HG02885 (cell line): ENCODE data around the gene COMP.
"Not testable (repeated sequence)": the region's sequence is repeated elsewhere in the genome, so short reads cannot be mapped to it uniquely, and the experiment has no call there.

Experiments used
- ATAC-seq: cut with Tn5 transposase; IDR thresholded peaks from one replicate; pipeline ENCODE4 v1.9.1; 2021; ENCODE audit warnings: mild to moderate bottlenecking; ENCODE audit not compliant: unreplicated experiment, poor library complexity

Gene COMP

GRCh38 chr19:18790566-18791314 is at the start of gene COMP:
TSS of gene COMP (minus strand) at chr19:18791305. CDS start at chr19:18791269, 36 bp downstream.
- no peak for ATAC-seq

GRCh38 chr19:18840288-18841267 is 49.5 kb upstream of the COMP start:
- no peak for ATAC-seq

DNA sequence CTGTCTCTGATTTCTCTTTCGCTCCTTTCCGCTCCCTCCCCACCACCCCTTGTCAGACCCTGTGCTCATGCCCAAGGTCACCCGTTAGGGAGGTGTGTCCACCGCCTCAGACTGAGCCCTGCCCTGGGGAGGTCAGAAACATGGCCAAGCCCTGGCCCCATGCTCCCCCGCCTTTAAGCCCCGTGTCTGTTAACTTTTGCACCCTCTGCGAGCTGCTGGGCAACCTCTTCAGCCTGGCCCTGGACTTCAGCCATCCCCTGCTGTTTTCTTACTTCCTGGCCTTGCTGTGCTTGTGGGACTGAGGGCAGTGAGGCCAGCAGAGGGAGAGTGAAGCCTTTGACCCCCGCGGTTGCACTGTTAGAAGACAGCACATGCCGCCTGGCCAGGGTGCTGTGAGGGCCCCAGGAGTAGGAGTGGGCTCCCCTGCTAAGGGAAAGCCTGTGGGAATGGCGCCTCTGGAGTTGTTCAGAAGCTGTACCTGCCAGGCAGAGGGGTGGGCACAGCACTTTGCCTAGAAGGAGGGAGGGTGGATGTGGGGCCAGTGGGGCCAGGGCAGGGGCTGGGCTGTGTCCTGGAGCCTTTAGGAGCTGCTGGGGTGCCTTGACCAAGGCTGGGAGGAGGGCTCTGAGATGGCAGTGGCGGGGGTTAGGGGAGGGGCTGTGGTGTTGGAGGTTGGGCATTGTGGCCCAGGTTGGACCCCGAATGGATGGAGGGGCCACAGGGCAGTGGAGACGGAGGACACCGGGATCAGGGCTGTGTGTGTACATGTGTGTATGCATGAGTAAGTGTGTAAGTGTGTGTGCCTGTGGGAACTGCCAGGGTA is 48.6 kb upstream of the COMP start:
- ATAC-seq = no peak

- ATAC-seq = no peak
Observed at GRCh38 chr19:18834644-18834984, 43.5 kb upstream of the COMP start.

DNA sequence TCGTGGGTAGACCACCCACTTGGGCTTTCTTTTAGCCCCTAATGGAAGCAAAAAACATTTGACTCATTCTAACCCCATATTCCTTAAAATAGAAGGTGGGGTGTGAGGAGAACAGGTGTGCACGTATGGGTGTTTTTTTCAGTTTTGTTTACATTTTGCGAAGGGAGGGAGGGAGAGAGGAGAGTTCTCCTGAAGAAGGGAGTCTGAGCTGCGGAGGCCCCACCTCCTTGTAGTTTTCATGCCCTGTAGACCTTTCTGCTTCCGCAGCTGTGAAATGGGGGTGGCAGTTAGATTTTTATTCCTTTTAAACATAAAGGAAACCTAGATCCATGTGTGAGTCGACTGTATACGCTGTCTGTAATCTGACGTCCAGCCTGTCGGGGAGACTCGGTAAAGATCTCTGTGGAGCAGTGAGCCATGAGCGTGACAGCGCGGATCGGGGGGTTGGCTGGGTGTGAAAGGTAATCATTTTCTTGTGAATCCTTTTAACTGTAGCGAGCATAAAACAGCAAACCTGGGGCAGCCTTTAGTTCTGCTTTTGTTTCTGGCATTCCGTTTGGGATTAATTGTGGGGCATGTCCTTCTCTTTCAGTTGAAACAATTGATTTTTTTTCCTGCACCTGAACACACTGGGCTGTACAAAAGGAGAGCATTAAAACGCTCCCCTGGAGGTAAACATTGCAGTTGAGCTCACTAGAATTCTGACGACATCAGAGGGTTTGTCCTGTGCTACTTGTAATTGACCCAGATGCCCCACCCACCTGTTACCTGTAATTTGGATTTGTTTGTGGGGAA is 42.9 kb upstream of the COMP start:
- no peak for ATAC-seq

DNA sequence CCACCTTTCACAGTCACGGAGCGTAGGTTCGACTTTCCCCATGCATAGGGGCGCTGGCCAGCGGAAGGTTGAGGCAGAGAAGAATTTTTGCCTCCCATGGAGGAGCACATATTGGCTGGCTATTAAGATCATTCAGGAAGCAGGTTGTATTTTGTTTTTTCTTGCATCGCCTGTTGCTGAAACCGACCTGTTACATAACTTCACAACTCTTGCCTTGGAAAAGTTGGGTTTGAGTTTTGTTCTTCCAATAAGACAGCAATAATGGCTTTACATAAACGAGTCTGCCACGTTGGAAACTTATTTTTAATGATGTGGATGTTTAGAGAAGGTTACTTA is 42.0 kb upstream of the COMP start:
- no peak for ATAC-seq

GRCh38 chr19:18832306-18833140 is 41.4 kb upstream of the COMP start:
- peak; percentile 40 for ATAC-seq

DNA sequence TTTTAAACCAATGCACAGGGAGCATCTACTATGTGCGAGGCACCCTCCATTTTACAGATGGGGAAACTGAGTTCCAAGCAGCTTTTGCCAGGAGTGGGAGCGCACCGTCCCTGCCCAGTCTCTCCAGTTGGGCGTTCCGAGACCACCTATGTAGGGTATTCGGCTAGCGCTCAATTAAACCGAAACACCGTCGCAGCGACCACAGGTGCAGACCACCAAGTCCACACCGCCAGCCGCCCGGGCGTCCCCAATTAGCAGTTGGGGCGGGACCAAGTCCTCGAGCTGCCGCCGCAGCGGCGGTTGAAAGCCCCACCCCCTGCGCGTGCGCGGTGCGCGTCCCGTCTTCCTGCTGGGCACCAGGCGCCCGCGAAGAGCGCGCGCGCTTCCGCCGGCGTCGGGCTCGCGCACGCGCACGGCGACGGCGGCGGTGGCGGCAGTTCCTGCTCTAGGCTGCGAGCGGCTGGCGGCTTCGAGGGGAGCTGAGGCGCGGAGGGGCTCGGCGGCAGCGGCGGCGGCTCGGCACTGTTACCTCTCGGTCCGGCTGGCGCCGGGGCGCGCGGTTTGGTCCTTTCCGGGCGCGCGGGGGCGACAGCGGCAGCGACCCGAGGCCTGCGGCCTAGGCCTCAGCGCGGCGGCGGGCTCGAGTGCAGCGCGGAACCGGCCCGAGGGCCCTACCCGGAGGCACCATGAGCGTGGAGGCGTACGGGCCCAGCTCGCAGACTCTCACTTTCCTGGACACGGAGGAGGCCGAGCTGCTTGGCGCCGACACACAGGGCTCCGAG is 40.6 kb upstream of the COMP start, which contains the start of gene UPF1:
UPF1 (plus strand) TSS at position 436 of the 782 bp plus-strand sequence; CDS start at position 687, 251 bp downstream.
- peak; percentile 67 for ATAC-seq

DNA sequence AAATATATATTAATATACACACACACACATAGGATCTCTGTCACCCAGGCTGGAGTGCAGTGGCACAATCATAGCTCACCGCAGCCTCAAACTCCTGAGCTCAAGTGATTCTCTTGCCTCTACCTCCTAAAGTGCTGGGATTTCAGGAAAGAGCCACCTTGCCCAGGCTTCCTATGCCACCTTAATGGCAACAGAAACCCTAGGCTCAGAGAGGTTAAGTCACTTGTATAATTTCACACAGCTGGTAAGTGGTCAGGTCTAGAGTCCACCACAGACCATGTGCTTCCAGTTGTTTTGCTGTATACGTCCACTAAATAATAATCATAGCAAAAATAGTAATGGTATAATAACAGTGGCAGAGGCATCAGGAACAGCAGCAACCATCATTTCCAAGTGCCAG is 39.4 kb upstream of the COMP start:
- no peak for ATAC-seq

- no peak for ATAC-seq
Observed at GRCh38 chr19:18828786-18829185, 37.7 kb upstream of the COMP start.

DNA sequence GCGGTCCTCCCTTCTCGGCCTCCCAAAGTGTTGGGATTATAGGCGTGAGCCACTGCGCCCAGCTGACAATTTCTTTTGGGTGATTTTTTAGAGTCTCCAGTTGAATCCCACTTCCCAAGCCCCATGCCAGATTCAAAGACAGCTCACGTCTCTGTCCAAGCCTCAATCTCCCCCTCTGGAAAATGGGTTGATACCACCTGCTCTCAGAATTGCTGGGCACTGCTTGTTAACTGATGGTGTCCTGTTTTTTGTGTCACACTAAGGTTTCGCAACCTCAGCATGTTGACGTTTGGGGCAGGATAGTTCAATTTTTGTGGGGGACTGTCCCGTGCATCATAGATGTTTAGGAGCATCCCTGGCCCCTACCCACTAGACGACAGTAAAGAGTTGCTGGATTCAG is 26.5 kb upstream of the COMP start:
- ATAC-seq = no peak

DNA sequence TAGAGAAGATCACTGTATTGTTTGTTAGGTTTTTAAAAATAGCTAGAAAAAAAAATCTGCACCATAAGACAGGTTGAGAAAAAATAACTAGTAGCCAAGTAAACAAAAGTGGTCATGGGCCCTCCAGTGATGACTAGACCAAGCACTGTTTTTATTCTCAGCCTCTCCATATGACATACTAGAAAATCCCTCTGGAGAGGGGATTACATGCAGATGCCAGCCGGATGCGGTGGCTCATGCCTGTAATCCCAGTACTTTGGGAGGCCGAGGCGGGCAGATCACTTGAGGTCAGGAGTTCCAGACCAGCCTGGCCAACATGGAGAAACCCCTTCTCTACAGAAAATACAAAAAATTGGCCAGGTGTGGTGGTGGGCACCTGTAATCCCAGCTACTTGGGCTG is 25.5 kb upstream of the COMP start:
- ATAC-seq = not testable (repeated sequence)

DNA sequence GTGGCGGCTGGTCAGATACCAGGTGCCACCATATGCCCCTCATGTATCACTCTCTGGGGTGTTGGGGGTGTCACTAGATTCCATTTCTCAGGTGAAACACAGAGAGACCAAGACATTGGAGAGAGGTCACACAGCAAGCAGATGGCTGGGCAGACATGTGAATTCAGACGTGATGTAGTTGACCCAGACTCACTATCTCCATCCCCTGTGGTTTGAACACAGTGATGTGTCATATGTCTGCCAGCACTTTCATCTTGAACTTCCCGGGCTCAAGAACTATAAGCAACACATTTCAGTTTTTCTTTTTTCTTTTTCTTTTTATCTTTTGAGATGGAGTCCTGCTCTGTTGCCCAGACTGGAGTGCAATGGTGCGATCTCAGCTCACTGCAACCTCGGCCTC is 24.6 kb upstream of the COMP start:
- no peak for ATAC-seq

GRCh38 chr19:18814063-18814462 is 23.0 kb upstream of the COMP start:
- no peak for ATAC-seq

DNA sequence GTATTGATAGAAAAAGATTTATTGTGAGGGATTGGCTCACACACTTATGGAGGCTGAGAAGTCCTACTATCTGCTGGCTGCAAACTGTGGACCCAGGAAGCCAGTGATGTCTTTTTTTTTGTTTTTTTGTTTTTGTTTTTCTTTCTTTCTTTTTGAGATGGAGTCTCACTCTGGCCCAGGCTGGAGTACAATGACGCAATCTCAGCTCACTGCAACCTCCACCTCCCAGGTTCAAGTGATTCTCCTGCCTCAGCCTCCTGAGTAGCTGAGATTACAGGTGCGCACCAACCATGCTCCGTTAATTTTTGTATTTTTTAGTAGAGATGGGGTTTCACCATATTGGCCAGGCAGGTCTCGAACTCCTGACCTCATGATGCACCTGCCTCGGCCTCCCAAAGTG is 20.5 kb upstream of the COMP start:
- ATAC-seq = not testable (repeated sequence)

DNA sequence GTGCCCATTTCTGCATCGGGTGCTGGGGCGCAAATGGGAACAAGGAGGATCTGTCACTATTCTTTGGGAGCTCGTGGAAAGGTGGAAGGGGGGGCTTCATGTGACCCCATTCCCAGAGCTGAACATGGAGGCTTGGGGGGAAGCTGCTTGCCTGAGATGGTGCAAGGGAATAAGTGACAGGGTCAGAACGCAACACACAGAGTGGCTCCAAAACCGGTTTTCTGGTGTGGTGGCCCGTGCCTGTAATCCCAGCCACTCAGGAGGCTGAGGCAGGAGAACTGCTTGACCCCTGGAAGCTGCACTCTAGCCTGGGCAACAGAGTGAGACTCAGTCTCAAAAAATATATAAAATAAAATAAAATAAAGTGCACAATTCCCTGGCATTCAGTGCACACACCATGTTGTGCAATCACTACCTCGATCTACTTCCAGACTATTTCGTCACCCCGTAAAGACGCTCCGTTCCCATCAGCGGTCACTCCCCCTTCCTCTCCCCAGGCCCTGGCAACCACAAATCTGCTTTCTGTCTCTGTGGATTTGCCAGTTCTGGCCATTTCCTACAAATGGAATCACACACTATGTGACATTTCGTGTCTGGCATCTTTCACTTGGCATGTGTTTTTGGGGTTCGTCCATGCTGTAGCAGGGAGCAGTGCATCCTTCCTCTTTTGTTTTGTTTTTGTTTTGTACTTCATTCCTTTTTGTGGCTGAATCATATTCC is 18.2 kb upstream of the COMP start:
- ATAC-seq = no peak

- no peak for ATAC-seq
Observed at GRCh38 chr19:18807861-18808331, 16.8 kb upstream of the COMP start.
